H9 (cell line): ENCODE results near the gene CPE. TPM values are rescaled to one million over a fixed set of nuclear protein-coding genes. Genes with fewer than 3 reads are reported as not detected.

Source experiments
- DNase-seq: peaks from one replicate; pipeline ENCODE4 v3.0.0-alpha.2; 2017
- H2AFZ ChIP-seq: one replicate; pipeline ENCODE4 v1.6.1; 2013; ENCODE audit warnings: mild to moderate bottlenecking, low read length, control low read depth, moderate library complexity
- H2AK5ac ChIP-seq: 2 replicates; pipeline ENCODE4 v1.6.1; 2013; ENCODE audit warnings: low read length, control low read depth, mixed read lengths; ENCODE audit not compliant: insufficient read length
- H2BK120ac ChIP-seq: one replicate; pipeline ENCODE4 v1.6.1; 2013; ENCODE audit warnings: low read depth, mild to moderate bottlenecking, low read length, control low read depth, inconsistent platforms; ENCODE audit not compliant: poor library complexity, severe bottlenecking
- H2BK12ac ChIP-seq: 2 replicates; pipeline ENCODE4 v1.6.1; 2013; ENCODE audit warnings: low read length, control low read depth, mixed read lengths, low read depth; ENCODE audit not compliant: insufficient read length
- H2BK15ac ChIP-seq: 2 replicates; pipeline ENCODE4 v1.6.1; 2013; ENCODE audit warnings: low read depth, low read length, control low read depth
- H2BK20ac ChIP-seq: one replicate; pipeline ENCODE4 v1.6.1; 2013; ENCODE audit warnings: low read depth, mild to moderate bottlenecking, low read length, control low read depth, inconsistent platforms; ENCODE audit not compliant: poor library complexity, severe bottlenecking
- H2BK5ac ChIP-seq: 2 replicates; pipeline ENCODE4 v1.6.1; 2013; ENCODE audit warnings: low read length, control low read depth, mixed read lengths; ENCODE audit not compliant: insufficient read length
- H3K14ac ChIP-seq: 2 replicates; pipeline ENCODE4 v1.6.1; 2013; ENCODE audit warnings: low read length, control low read depth; ENCODE audit not compliant: insufficient read depth
- H3K18ac ChIP-seq: 2 replicates; pipeline ENCODE4 v1.6.1; 2013; ENCODE audit warnings: low read depth, mild to moderate bottlenecking, mixed read lengths, low read length, control low read depth; ENCODE audit not compliant: insufficient read length
- H3K23ac ChIP-seq: 2 replicates; pipeline ENCODE4 v1.6.1; 2013; ENCODE audit warnings: low read length, control low read depth, mixed read lengths, low read depth; ENCODE audit not compliant: insufficient read length
- H3K23me2 ChIP-seq: 2 replicates; pipeline ENCODE4 v1.6.1; 2013; ENCODE audit warnings: low read depth, mild to moderate bottlenecking, mixed read lengths, low read length, control low read depth; ENCODE audit not compliant: insufficient read length, poor library complexity, severe bottlenecking
- H3K27ac ChIP-seq: 2 replicates; pipeline ENCODE4 v1.5.1; 2013; ENCODE audit warnings: low read length, control low read depth, mixed read lengths, low read depth; ENCODE audit not compliant: insufficient read length
- H3K27me3 ChIP-seq: 2 replicates; pipeline ENCODE4 v1.6.1; 2013; ENCODE audit warnings: low read length, control low read depth, inconsistent platforms; ENCODE audit not compliant: insufficient read depth
- H3K4ac ChIP-seq: 2 replicates; pipeline ENCODE4 v1.6.1; 2013; ENCODE audit warnings: low read depth, mild to moderate bottlenecking, control low read depth, inconsistent platforms, low read length, moderate library complexity
- H3K4me1 ChIP-seq: 2 replicates; pipeline ENCODE4 v1.6.1; 2013; ENCODE audit warnings: low read length, control low read depth, inconsistent platforms; ENCODE audit not compliant: insufficient read depth
- H3K4me2 ChIP-seq: 2 replicates; pipeline ENCODE4 v1.6.1; 2013; ENCODE audit warnings: low read length, control low read depth, mixed read lengths; ENCODE audit not compliant: insufficient read length, insufficient read depth
- H3K56ac ChIP-seq: 2 replicates; pipeline ENCODE4 v1.6.1; 2013; ENCODE audit warnings: low read depth, mild to moderate bottlenecking, mixed read lengths, low read length, control low read depth; ENCODE audit not compliant: insufficient read length
- H3K79me1 ChIP-seq: 2 replicates; pipeline ENCODE4 v1.6.1; 2013; ENCODE audit warnings: low read depth, mild to moderate bottlenecking, moderate library complexity, low read length, control low read depth, inconsistent platforms; ENCODE audit not compliant: insufficient read depth, poor library complexity, severe bottlenecking
- H3K79me2 ChIP-seq: 2 replicates; pipeline ENCODE4 v1.6.1; 2013; ENCODE audit warnings: low read length, control low read depth, inconsistent platforms; ENCODE audit not compliant: insufficient read depth
- H3K9ac ChIP-seq: 2 replicates; pipeline ENCODE4 v1.6.1; 2013; ENCODE audit warnings: low read length, control low read depth, mixed read lengths; ENCODE audit not compliant: insufficient read length; ENCODE audit errors: extremely low read depth
- H3K9me3 ChIP-seq: one replicate; pipeline ENCODE4 v1.6.1; 2013; ENCODE audit warnings: low read depth, low read length, inconsistent platforms; ENCODE audit not compliant: control insufficient read depth
- H3T11ph ChIP-seq: one replicate; pipeline ENCODE4 v1.6.1; 2013; ENCODE audit warnings: mild to moderate bottlenecking, low read length, control low read depth, inconsistent platforms
- H4K20me1 ChIP-seq: one replicate; pipeline ENCODE4 v1.6.1; 2013; ENCODE audit not compliant: control insufficient read depth, insufficient read length, insufficient read depth
- H4K5ac ChIP-seq: 2 replicates; pipeline ENCODE4 v1.6.1; 2013; ENCODE audit warnings: low read depth, mild to moderate bottlenecking, mixed read lengths, low read length, control low read depth; ENCODE audit not compliant: insufficient read length
- H4K8ac ChIP-seq: replicated peaks from 2 replicates; pipeline ENCODE4 v1.6.1; 2013; ENCODE audit warnings: low read length, control low read depth, mixed read lengths, low read depth; ENCODE audit not compliant: insufficient read length
- H4K91ac ChIP-seq: 2 replicates; pipeline ENCODE4 v1.6.1; 2013; ENCODE audit warnings: low read depth, mild to moderate bottlenecking, moderate library complexity, mixed read lengths, low read length, control low read depth; ENCODE audit not compliant: insufficient read length
- H3K27ac Mint-ChIP-seq, 3 experiments: 2 replicates in 2 of 3; 3 replicates in 1 of 3; pipeline ENCODE4 v1.8.0; 2020 to 2021; ENCODE audit warnings: mixed read lengths in 3 of 3, mild to moderate bottlenecking in 1 of 3, moderate library complexity in 1 of 3
- H3K27me3 Mint-ChIP-seq: 2 replicates; pipeline ENCODE4 v1.8.0; 2021; ENCODE audit warnings: low read depth, mild to moderate bottlenecking, moderate library complexity, mixed read lengths
- H3K36me3 Mint-ChIP-seq, 3 experiments: 2 replicates in 2 of 3; 3 replicates in 1 of 3; pipeline ENCODE4 v1.8.0; 2020 to 2021; ENCODE audit warnings: low read depth in 3 of 3, mixed read lengths in 3 of 3; ENCODE audit not compliant: insufficient read depth in 1 of 3
- H3K4me1 Mint-ChIP-seq, 2 experiments: 2 replicates each; pipeline ENCODE4 v1.8.0; 2020; ENCODE audit warnings: mixed read lengths in 2 of 2
- H3K4me3 Mint-ChIP-seq, 2 experiments: 2 replicates in 1 of 2; 3 replicates in 1 of 2; pipeline ENCODE4 v1.8.0; 2020 to 2021; ENCODE audit warnings: mild to moderate bottlenecking in 2 of 2, mixed read lengths in 2 of 2, moderate library complexity in 1 of 2
- H3K9me3 Mint-ChIP-seq, 2 experiments: 2 replicates in 1 of 2; 3 replicates in 1 of 2; pipeline ENCODE4 v1.8.0; 2020; ENCODE audit warnings: mild to moderate bottlenecking in 2 of 2, mixed read lengths in 2 of 2, moderate library complexity in 1 of 2
- WGBS: extraction: QIAGEN DNeasy Blood & Tissue Kit; methylation state at CpG from one replicate; pipeline ENCODE4 v1.1.7; 2013; ENCODE audit warnings: missing lambda C conversion rate, low lambda C conversion rate, mixed read lengths; ENCODE audit not compliant: insufficient read length; ENCODE audit errors: extremely low coverage; 5-methylcytosine and 5-hydroxymethylcytosine counted together
- total RNA-seq: library from RNA; stranded (reverse); gene quantifications from 2 replicates; pipeline ENCODE4 v1.2.1, GENCODE V29; 2021
- TF ChIP-seq, protein P1 (sequence below): fragments of 200-600 bp; sonication (generic); conservative IDR thresholded peaks from 3 replicates; pipeline ENCODE4 v1.8.0; 2021; ENCODE audit warnings: antibody characterized with exemption, mild to moderate bottlenecking

The CPE gene
- total RNA-seq, 1 experiment from 2014 or later, result 10.0 TPM

DNA sequence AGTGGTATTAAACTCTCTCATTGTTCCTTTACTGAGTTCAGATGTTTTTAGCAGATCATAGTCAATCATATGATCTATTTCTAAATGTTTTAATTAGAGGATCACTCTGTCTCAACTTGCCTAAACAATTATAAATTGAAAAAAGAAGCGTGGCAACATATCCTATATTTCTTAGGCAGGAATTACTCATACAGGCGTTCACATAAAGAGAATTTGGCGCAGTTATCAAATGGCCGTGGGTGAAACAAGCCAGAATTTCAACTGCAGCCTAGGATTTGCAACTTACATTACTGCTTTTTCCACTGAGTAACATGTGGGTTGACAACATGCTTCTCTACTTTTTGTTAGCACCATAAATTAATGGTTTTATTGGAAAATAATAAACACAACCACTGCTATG is 141.3 kb downstream of the CPE start:
- H3K27me3 Mint-ChIP-seq, result no peaks in the 10 kb centered on the region
- H3K4me3 Mint-ChIP-seq, result no peak overlapping the region
- no peaks in the 10 kb centered on the region for H3K79me1 ChIP-seq
- no peak overlapping the region for H2BK15ac ChIP-seq
- H3K4me1 ChIP-seq, result no peaks in the 10 kb centered on the region
- WGBS, result no CpG with 5 or more reads among the region's 4 CpGs
- H3K56ac ChIP-seq, result no peak overlapping the region
- DNase-seq, result no peak
- H4K8ac ChIP-seq, result no peak overlapping the region
- no peak overlapping the region for H3K14ac ChIP-seq
- no peak overlapping the region for H3K4me2 ChIP-seq
- no peak overlapping the region for H2BK5ac ChIP-seq
- H3K4me1 Mint-ChIP-seq, result no peaks in the 10 kb centered on the region
- H2AFZ ChIP-seq, result no peak overlapping the region
- H2BK120ac ChIP-seq, result no peak overlapping the region
- no peak overlapping the region for H3K18ac ChIP-seq
- no peaks in the 10 kb centered on the region for H3K27me3 ChIP-seq
- H3K9me3 ChIP-seq, result no peaks in the 10 kb centered on the region
- no peaks in the 10 kb centered on the region for H3K36me3 Mint-ChIP-seq
- H4K5ac ChIP-seq, result no peak overlapping the region
- H3K79me2 ChIP-seq, result no peaks in the 10 kb centered on the region
- no peak overlapping the region for H3K27ac Mint-ChIP-seq
- no peak overlapping the region for H2BK12ac ChIP-seq
- no peak overlapping the region for H3K4ac ChIP-seq
- no peaks in the 10 kb centered on the region for H4K20me1 ChIP-seq
- no peak overlapping the region for H3T11ph ChIP-seq
- no peak overlapping the region for H3K27ac ChIP-seq
- no peaks in the 10 kb centered on the region for H3K23me2 ChIP-seq
- H3K9ac ChIP-seq, result no peak overlapping the region
- H2AK5ac ChIP-seq, result no peak overlapping the region
- no peaks in the 10 kb centered on the region for H3K9me3 Mint-ChIP-seq
- no peak overlapping the region for H4K91ac ChIP-seq
- no peak overlapping the region for H2BK20ac ChIP-seq
- H3K23ac ChIP-seq, result no peak overlapping the region
- TF ChIP-seq, protein P1, sequence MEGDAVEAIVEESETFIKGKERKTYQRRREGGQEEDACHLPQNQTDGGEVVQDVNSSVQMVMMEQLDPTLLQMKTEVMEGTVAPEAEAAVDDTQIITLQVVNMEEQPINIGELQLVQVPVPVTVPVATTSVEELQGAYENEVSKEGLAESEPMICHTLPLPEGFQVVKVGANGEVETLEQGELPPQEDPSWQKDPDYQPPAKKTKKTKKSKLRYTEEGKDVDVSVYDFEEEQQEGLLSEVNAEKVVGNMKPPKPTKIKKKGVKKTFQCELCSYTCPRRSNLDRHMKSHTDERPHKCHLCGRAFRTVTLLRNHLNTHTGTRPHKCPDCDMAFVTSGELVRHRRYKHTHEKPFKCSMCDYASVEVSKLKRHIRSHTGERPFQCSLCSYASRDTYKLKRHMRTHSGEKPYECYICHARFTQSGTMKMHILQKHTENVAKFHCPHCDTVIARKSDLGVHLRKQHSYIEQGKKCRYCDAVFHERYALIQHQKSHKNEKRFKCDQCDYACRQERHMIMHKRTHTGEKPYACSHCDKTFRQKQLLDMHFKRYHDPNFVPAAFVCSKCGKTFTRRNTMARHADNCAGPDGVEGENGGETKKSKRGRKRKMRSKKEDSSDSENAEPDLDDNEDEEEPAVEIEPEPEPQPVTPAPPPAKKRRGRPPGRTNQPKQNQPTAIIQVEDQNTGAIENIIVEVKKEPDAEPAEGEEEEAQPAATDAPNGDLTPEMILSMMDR, result no peak
